ENCODE results near the gene TMEM212. TPM values are rescaled to one million over a fixed set of nuclear protein-coding genes. Genes with fewer than 3 reads are reported as not detected.

Gene TMEM212
- total RNA-seq, 1 experiment from 2014 or later: not detected

- Histone ChIP-seq H3K27me3 (ENCODE audit: insufficient read depth, low read length) (no peaks in the 10 kb centered on the region), H2BK12ac (ENCODE audit: insufficient read length, low read depth, low read length) (no peak overlapping the region), H2BK15ac (ENCODE audit: low read depth, low read length) (no peak overlapping the region), H3K79me2 (ENCODE audit: insufficient read depth, low read length) (no peaks in the 10 kb centered on the region), H3K9me3 (ENCODE audit: control insufficient read depth, low read depth, low read length) (no peaks in the 10 kb centered on the region), H2BK5ac (ENCODE audit: insufficient read length, low read length) (no peak overlapping the region), H4K91ac (ENCODE audit: insufficient read length, low read depth, low read length) (no peak overlapping the region), H2AFZ (ENCODE audit: low read length) (no peak overlapping the region), H3K79me1 (ENCODE audit: insufficient read depth, low read depth, low read length, poor library complexity, severe bottlenecking) (no peaks in the 10 kb centered on the region), H3K4me2 (ENCODE audit: insufficient read depth, insufficient read length, low read length) (no peak overlapping the region), H3K9ac (ENCODE audit: extremely low read depth, insufficient read length, low read length) (no peak overlapping the region), H2AK5ac (ENCODE audit: insufficient read length, low read length) (no peak overlapping the region), H3K14ac (ENCODE audit: insufficient read depth, low read length) (no peak overlapping the region), H4K8ac (replicated peaks; ENCODE audit: insufficient read length, low read depth, low read length) (no peak overlapping the region), H4K20me1 (ENCODE audit: control insufficient read depth, insufficient read depth, insufficient read length) (no peaks in the 10 kb centered on the region), H4K5ac (ENCODE audit: insufficient read length, low read depth, low read length) (no peak overlapping the region), H3K4me1 (ENCODE audit: insufficient read depth, low read length) (peaks cover 2% of the 10 kb centered on the region; the same call in 1 of the 2 replicates), H3K27ac (ENCODE audit: insufficient read length, low read depth, low read length) (no peak overlapping the region), H3K56ac (ENCODE audit: insufficient read length, low read depth, low read length) (no peak overlapping the region), H3K18ac (ENCODE audit: insufficient read length, low read depth, low read length) (no peak overlapping the region), H3K23me2 (ENCODE audit: insufficient read length, low read depth, low read length, poor library complexity, severe bottlenecking) (no peaks in the 10 kb centered on the region), H3K23ac (ENCODE audit: insufficient read length, low read depth, low read length) (no peak overlapping the region), H2BK120ac (ENCODE audit: low read depth, low read length, poor library complexity, severe bottlenecking) (no peak overlapping the region), H3T11ph (ENCODE audit: low read length) (no peak overlapping the region), H3K4ac (ENCODE audit: low read depth, low read length) (no peak overlapping the region), H2BK20ac (ENCODE audit: low read depth, low read length, poor library complexity, severe bottlenecking) (no peak overlapping the region)
- H3K27ac Mint-ChIP-seq: no peak overlapping the region
- no peak overlapping the region for H3K4me3 Mint-ChIP-seq
- H3K4me1 Mint-ChIP-seq: peaks cover 5% of the 10 kb centered on the region in 2 experiments
- no peaks in the 10 kb centered on the region for H3K9me3 Mint-ChIP-seq
- no peak for DNase-seq
- H3K36me3 Mint-ChIP-seq (ENCODE audit: insufficient read depth in 1 of 3, low read depth in 3 of 3): no peaks in the 10 kb centered on the region
- WGBS (ENCODE audit: extremely low coverage, insufficient read length, low lambda C conversion rate): no CpG with 5 or more reads among the region's 4 CpGs
- no peak for TF ChIP-seq CTCF (conservative IDR thresholded peaks at IDR 0.05)
- peaks cover 5% of the 10 kb centered on the region for H3K27me3 Mint-ChIP-seq (ENCODE audit: low read depth)
Measured at GRCh38 chr3:171803044-171803443, 40.1 kb upstream of the TMEM212 start.

Measured in H9 (cell line).